ENCODE data around the gene CDH23. TPM values are rescaled to one million over a fixed set of nuclear protein-coding genes. Genes with fewer than 3 reads are reported as not detected.

Gene CDH23
- total RNA-seq, 2 experiments from 2014 or later: 4.6 to 5.2 TPM

DNA sequence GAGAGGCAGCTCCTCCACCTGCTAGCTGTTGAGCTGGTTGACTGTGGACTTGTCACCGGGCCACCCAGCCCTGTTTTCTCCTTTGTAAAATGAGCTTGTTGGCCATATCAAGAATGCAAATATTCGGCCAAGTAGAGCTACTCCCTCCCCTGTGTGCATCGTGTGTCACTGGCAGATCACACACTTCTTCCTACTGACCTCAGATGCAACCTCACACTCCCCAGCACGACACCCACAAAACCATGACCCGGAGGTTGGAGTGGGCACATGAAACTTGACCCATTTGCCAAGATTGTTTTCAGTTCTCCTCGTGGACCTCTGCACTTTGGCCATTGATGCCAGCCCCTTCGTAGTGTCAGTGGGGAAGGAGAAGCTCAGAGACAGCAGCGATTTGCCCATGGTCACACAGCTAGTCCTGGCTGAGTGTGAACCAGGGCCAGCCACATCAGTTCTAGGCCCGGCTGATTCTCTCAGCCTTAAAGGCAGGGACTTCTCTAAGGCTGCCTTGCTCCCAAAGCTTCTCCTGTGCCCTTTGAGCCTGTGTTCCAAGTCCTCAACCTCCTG, 101.1 kb downstream of the CDH23 start:
- POLR2A ChIA-PET: no interaction called here
- CTCF ChIA-PET: interaction anchor here (1.3 kb wide), 1 partner anchor 72 kb away, joined by 3 read pairs; no protein-coding TSS in a partner anchor

DNA sequence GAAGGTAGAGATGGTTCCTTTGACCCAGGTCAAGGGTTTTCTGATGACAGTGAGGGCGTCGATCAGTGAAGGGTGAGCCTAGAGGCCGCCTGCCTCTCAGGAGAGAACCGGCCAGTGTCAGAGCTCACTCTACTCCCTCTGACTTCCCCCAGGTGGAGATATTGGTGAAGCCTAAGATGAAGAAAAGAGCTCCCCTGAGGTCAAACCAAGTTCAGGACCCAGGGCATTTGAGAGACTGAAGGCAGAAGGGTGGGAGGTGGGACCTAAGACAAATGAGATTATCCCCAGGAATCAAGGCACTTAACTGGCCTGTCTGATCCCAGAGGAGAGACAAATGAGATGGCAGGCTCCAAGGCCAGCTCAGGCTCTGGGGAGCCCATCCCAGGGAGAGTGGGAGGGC, 104.7 kb downstream of the CDH23 start:
- intact Hi-C loops (cut with DNase I, micrococcal nuclease): no loop called here
- Mint-ChIP-seq H3K4me3 (no peak overlapping the region), H3K36me3 (ENCODE audit: low read depth) (no peaks in the 10 kb centered on the region), H3K4me1 (ENCODE audit: low read depth) (no peaks in the 10 kb centered on the region), H3K9me3 (no peaks in the 10 kb centered on the region), H3K27me3 (peaks cover 5% of the 10 kb centered on the region), H3K27ac (no peak overlapping the region)
- TF ChIP-seq, protein P1, sequence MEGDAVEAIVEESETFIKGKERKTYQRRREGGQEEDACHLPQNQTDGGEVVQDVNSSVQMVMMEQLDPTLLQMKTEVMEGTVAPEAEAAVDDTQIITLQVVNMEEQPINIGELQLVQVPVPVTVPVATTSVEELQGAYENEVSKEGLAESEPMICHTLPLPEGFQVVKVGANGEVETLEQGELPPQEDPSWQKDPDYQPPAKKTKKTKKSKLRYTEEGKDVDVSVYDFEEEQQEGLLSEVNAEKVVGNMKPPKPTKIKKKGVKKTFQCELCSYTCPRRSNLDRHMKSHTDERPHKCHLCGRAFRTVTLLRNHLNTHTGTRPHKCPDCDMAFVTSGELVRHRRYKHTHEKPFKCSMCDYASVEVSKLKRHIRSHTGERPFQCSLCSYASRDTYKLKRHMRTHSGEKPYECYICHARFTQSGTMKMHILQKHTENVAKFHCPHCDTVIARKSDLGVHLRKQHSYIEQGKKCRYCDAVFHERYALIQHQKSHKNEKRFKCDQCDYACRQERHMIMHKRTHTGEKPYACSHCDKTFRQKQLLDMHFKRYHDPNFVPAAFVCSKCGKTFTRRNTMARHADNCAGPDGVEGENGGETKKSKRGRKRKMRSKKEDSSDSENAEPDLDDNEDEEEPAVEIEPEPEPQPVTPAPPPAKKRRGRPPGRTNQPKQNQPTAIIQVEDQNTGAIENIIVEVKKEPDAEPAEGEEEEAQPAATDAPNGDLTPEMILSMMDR (IDR thresholded peaks at IDR 0.05): no peak
- ChIA-PET POLR2A (no interaction called here), CTCF (no interaction called here)
- H3K27me3 ChIP-seq (ENCODE audit: control insufficient read depth in 1 of 2, insufficient read depth in 2 of 2, low read length in 2 of 2): peaks cover 0 to 3% of the 10 kb centered on the region in 2 experiments
- H3K4me1 ChIP-seq (ENCODE audit: insufficient read depth, low read length): no peaks in the 10 kb centered on the region
- ATAC-seq (ENCODE audit: poor library complexity): no peak
- H3K9me3 ChIP-seq (ENCODE audit: control insufficient read depth in 1 of 2, insufficient read depth in 1 of 2, low read length in 2 of 2): no peaks in the 10 kb centered on the region
- no peaks in the 10 kb centered on the region for H3K36me3 ChIP-seq (ENCODE audit: insufficient read depth, low read length)
- no peak for DNase-seq
- no peak overlapping the region for H3K4me3 ChIP-seq (ENCODE audit: low read length)
- H3K27ac ChIP-seq (ENCODE audit: low read depth in 1 of 2, low read length in 2 of 2): no peak overlapping the region

More for the DNA sequence above, 101.1 kb downstream of the CDH23 start:
- H3K9me3 Mint-ChIP-seq: no peaks in the 10 kb centered on the region
- peaks cover 5% of the 10 kb centered on the region for H3K27me3 Mint-ChIP-seq
- H3K27ac ChIP-seq (ENCODE audit: low read depth in 1 of 2, low read length in 2 of 2): no peak overlapping the region
- DNase-seq: no peak
- H3K36me3 ChIP-seq (ENCODE audit: insufficient read depth, low read length): no peaks in the 10 kb centered on the region
- H3K4me3 Mint-ChIP-seq: no peak overlapping the region
- TF ChIP-seq, protein P1 (IDR thresholded peaks at IDR 0.05): no peak
- H3K36me3 Mint-ChIP-seq (ENCODE audit: low read depth): no peaks in the 10 kb centered on the region
- no peak overlapping the region for H3K4me3 ChIP-seq (ENCODE audit: low read length)
- ATAC-seq (ENCODE audit: poor library complexity): no peak
- no peak overlapping the region for H3K27ac Mint-ChIP-seq
- intact Hi-C loops (cut with DNase I, micrococcal nuclease): no loop called here
- H3K4me1 ChIP-seq (ENCODE audit: insufficient read depth, low read length): no peaks in the 10 kb centered on the region
- H3K9me3 ChIP-seq (ENCODE audit: control insufficient read depth in 1 of 2, insufficient read depth in 1 of 2, low read length in 2 of 2): peaks cover 0 to under 1% of the 10 kb centered on the region in 2 experiments
- H3K4me1 Mint-ChIP-seq (ENCODE audit: low read depth): no peaks in the 10 kb centered on the region
- no peaks in the 10 kb centered on the region for H3K27me3 ChIP-seq (ENCODE audit: control insufficient read depth in 1 of 2, insufficient read depth in 2 of 2, low read length in 2 of 2)

DNA sequence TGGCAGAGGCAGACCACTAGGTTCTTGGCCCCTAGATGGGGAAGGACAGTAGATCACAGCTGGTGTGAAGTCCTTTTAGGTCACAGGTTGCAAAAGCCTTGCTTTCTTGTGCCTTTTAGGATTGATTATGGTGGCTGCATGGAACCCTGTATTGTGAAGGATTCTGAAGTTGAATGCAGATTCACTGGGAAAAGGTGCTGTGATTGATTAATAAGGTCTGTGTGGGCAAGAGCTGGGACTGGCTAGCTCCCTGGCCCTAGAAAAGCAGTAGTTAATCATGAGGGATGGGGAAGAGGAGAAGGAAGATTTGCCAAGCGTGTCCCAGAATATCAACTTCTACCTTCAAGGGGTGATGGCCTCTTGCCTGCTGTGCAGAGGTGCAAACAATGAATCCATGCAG, 105.5 kb downstream of the CDH23 start:
- Histone ChIP-seq H3K27ac (ENCODE audit: low read depth in 1 of 2, low read length in 2 of 2) (no peak overlapping the region), H3K4me1 (ENCODE audit: insufficient read depth, low read length) (no peaks in the 10 kb centered on the region), H3K9me3 (ENCODE audit: control insufficient read depth in 1 of 2, insufficient read depth in 1 of 2, low read length in 2 of 2) (no peaks in the 10 kb centered on the region), H3K36me3 (ENCODE audit: insufficient read depth, low read length) (no peaks in the 10 kb centered on the region), H3K4me3 (ENCODE audit: low read length) (no peak overlapping the region), H3K27me3 (ENCODE audit: control insufficient read depth in 1 of 2, insufficient read depth in 2 of 2, low read length in 2 of 2) (peaks cover 0 to 3% of the 10 kb centered on the region in 2 experiments)
- DNase-seq (no peak), ATAC-seq (ENCODE audit: poor library complexity) (no peak)
- intact Hi-C loops (cut with DNase I, micrococcal nuclease): no loop called here
- POLR2A ChIA-PET: no interaction called here
- H3K27me3 Mint-ChIP-seq: peaks cover 5% of the 10 kb centered on the region
- H3K4me1 Mint-ChIP-seq (ENCODE audit: low read depth): no peaks in the 10 kb centered on the region
- H3K36me3 Mint-ChIP-seq (ENCODE audit: low read depth): no peaks in the 10 kb centered on the region
- no peak overlapping the region for H3K4me3 Mint-ChIP-seq
- no peaks in the 10 kb centered on the region for H3K9me3 Mint-ChIP-seq
- no peak overlapping the region for H3K27ac Mint-ChIP-seq
- CTCF ChIA-PET: no interaction called here
- TF ChIP-seq, protein P1 (IDR thresholded peaks at IDR 0.05): no peak
